AG09319 (cell line): ENCODE results near the gene UCHL5.
"Not testable (repeated sequence)": the region's sequence is repeated elsewhere in the genome, so short reads cannot be mapped to it uniquely, and the experiment has no call there.

Source experiments
- DNase-seq: peaks from one replicate; pipeline ENCODE4 v3.0.0-alpha.2; 2010; ENCODE audit warnings: low read depth; ENCODE audit errors: extremely low read depth
- CTCF ChIP-seq: IDR thresholded peaks from 2 replicates; pipeline ENCODE4 v1.5.1; 2011; ENCODE audit warnings: low read depth, mild to moderate bottlenecking, inconsistent platforms, low read length, moderate library complexity

UCHL5 gene

GRCh38 chr1:193065954-193066353 lies 6.8 kb upstream of the UCHL5 start:
- TF ChIP-seq CTCF = no peak
- DNase-seq = no peak

GRCh38 chr1:193062698-193063463 lies 3.7 kb upstream of the UCHL5 start:
- no peak for DNase-seq
- no peak for TF ChIP-seq CTCF

- TF ChIP-seq CTCF = no peak
- no peak for DNase-seq
Measured at GRCh38 chr1:193060938-193061337, 1.8 kb upstream of the UCHL5 start.

- no peak for TF ChIP-seq CTCF
- no peak for DNase-seq
Measured at GRCh38 chr1:193060406-193060805, 1.2 kb upstream of the UCHL5 start.

- no peak for TF ChIP-seq CTCF
- no peak for DNase-seq
Measured at GRCh38 chr1:193060115-193060403, 899 bp upstream of the UCHL5 start.

GRCh38 chr1:193058529-193059281 lies 455 bp downstream of the UCHL5 start:
- DNase-seq = no peak
- no peak for TF ChIP-seq CTCF

GRCh38 chr1:193054169-193054675 lies 4.9 kb downstream of the UCHL5 start:
- no peak for TF ChIP-seq CTCF
- DNase-seq = no peak

- not testable (repeated sequence) for DNase-seq
Measured at GRCh38 chr1:193048913-193049312, 10.2 kb downstream of the UCHL5 start.
